CD1c-positive myeloid dendritic cell (primary cell): ENCODE data around the gene GDAP1L1.
"Not testable (repeated sequence)": the region's sequence is repeated elsewhere in the genome, so short reads cannot be mapped to it uniquely, and the experiment has no call there.

ENCODE experiments used
- DNase-seq: peaks from one replicate; pipeline ENCODE4 v3.0.0-alpha.2; 2016; ENCODE audit errors: extremely low spot score

GDAP1L1 gene

GRCh38 chr20:44302026-44302669 lies 55.0 kb downstream of the GDAP1L1 start:
- DNase-seq = no peak

DNA sequence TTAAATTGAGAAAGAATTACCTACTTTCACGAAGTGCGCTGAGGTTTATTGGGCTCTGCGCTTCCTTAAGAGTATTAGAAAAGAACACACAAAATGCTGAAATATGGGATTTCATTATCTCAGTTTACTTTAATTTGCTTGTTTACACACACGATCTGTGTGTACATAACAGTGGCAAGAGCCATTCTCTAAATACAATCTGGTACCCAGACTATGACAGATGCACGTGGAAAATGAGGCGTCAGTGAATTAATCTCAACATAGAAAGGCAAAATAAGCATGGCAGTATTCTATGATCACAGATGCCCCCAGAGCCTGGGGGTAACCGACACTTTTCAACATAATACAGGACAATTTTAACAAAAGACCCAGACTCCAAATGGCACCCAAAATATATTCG lies 55.6 kb downstream of the GDAP1L1 start:
- DNase-seq = no peak

DNA sequence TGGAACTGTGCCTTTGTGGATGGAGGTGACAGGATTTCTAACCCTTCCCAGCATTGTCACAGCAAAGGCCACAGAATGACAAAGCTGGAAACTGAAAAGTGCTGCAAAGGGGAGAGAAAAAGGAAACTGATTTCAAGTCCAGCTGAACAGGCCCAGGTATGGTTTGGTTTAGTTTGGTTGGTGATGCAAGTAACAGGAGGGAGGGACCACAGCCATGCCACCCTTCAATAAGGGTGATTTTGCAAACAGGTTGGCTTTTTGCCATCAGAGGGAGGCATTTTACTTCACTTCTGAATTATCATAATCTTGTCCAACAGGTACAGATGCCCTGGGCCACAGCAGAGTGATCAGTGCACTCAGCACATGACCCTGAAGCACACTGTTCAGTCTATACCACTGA lies 57.3 kb downstream of the GDAP1L1 start:
- DNase-seq = no peak

- no peak for DNase-seq
Observed at GRCh38 chr20:44306927-44307326, 59.8 kb downstream of the GDAP1L1 start.

GRCh38 chr20:44309763-44310663 lies 62.9 kb downstream of the GDAP1L1 start:
- DNase-seq = peak; percentile 18

DNA sequence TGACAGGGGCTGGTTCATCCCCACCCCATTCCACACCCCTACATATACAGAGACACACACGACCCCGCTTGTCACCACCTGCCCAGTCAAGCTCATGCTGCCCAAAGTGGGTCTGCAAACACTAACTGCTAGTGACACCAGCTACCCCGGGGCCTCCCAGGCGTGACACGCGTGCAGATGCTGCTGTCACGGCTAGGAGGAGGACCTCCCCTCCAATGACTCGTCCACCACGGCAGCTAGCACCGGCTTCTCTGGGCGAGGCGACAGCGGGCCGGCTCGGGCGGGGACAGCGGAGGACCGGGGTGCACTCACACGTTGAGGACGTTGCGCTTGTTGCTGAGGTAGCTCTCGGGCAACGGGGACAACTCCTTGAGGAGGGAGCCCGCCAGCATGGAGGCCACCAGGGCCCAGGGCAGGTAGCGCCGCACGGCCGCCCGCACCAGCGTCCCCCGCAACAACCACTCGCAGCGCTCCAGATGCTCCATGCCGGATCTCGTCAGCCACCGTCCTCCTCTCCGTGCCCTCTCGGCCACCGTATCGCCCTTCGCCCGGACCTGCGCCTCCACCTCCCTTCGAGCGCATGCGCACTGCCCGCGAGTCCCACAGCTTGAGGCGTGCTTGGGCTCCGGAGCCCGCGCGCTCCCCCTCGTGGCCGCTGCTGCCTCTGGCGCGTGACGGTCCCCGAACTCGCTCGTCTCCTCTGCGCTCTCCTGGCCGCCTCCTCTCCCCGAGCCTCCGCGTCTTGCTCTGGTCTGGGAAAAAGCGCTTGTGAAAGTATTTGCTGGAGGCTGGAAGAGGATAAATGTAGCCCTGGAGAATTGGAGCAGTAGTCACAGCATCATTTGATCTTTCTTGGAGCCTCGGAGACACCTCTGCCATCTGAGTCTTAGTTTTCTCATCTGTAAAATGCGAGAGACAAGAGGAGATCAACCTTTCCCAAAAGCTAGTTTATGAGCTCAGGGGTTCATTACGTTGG lies 63.8 kb downstream of the GDAP1L1 start, which contains the start of gene FITM2:
FITM2 (minus strand) TSS at position 539 of the 976 bp plus-strand sequence; CDS start at position 485, 54 bp downstream.
- DNase-seq = peak; percentile 98

DNA sequence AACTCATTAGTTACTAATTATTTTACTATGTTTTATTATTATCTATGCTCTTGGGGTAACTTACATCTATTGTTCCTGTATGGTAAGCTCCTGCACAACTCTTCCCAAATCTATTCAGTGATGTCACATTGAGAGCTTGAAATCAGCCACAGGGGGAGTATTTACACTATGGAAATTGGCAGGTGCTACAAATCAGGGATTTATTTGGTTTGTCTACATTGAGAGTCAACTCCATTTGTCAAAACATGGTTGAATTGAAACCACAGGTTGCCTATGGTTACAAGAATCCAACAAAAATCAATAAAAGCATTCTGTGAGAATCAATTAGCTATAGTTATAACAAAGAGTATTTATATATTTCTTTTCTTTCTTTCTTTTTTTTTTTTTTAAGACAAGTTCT lies 67.8 kb downstream of the GDAP1L1 start:
- no peak for DNase-seq

GRCh38 chr20:44319839-44320422 lies 72.8 kb downstream of the GDAP1L1 start:
- DNase-seq = no peak

- DNase-seq = no peak
Observed at GRCh38 chr20:44324343-44324742, 77.2 kb downstream of the GDAP1L1 start.

- DNase-seq = no peak
Observed at GRCh38 chr20:44326391-44327159, 79.5 kb downstream of the GDAP1L1 start.

DNA sequence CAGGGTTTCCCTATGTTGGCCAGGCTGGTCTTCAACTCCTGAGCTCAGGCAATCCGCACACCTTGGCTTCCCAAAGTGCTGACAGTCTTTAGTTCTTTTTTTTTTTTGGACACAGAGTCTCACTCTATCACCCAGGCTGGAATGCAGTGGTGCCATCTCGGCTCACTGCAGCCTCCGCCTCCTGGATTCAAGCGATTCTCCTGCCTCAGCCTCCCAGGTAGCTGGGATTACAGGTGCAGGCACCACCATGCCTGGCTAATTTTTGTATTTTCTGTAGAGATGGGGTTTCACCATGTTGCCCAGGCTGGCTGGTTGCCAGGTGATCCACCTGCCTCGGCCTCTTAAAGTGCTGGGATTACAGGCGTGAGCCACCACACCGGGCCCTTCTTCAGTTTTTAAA lies 80.6 kb downstream of the GDAP1L1 start:
- not testable (repeated sequence) for DNase-seq

DNA sequence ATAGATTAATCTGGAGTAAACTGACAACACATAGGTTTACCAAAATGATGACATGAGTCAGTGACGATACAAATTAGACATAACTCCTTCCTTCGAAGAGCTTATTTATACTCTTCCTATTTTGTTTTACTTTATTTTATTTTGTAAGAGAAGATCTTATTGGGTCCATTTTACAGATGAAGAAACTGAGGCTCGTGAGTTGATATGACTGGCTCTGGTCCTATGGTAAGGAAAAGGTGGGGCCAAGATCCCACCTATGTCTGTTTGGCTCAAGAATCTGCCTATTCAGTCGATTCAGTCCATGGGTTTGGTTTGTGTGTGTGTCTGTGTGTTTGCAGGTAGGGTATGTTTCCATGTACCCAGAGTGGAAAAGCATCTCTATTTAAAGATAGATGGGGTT lies 81.3 kb downstream of the GDAP1L1 start:
- no peak for DNase-seq
